ENCODE measurements around the gene WTIP. TPM values are rescaled to one million over a fixed set of nuclear protein-coding genes. Genes with fewer than 3 reads are reported as not detected.

Gene WTIP
- total and polyA plus RNA-seq, 10 donors, result 0.78 to 14.1 (median 7.9) TPM

DNA sequence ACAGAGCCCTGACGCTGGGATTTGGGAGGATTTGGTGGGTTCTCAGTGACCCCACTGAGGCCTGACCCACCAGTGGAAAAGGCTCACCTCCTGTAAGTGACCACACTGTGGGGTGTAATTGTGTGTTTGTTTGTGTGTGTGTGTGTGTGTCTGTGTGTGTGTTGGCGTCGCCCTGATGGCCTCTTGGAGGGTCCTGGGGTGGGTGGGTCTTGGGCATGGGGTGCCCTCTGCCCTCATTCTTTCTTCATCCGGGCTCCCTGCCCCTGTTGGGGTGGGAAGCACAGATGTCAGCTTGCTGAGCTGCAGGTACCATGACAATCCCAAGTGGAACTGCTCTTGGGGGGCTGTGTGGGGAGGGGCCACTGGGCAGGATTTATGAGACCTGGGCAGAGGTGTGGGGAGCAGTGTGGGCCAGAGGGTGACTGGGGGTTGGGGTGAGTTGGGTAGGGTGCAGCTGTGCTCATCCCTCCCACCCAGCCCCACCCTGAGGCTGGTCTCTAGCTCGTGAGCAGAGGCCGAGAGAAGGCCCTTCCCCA, 22.8 kb downstream of the WTIP start:
- H3K36me3 ChIP-seq, result no peaks in the 10 kb centered on the region
- intact Hi-C loops (cut with DNase I; ENCODE audit: low total_unique reads), result no loop called here
- no peak for DNase-seq
- H3K27ac ChIP-seq, result no peak overlapping the region
- H3K4me3 ChIP-seq, result no peak overlapping the region
- TF ChIP-seq, protein P1, sequence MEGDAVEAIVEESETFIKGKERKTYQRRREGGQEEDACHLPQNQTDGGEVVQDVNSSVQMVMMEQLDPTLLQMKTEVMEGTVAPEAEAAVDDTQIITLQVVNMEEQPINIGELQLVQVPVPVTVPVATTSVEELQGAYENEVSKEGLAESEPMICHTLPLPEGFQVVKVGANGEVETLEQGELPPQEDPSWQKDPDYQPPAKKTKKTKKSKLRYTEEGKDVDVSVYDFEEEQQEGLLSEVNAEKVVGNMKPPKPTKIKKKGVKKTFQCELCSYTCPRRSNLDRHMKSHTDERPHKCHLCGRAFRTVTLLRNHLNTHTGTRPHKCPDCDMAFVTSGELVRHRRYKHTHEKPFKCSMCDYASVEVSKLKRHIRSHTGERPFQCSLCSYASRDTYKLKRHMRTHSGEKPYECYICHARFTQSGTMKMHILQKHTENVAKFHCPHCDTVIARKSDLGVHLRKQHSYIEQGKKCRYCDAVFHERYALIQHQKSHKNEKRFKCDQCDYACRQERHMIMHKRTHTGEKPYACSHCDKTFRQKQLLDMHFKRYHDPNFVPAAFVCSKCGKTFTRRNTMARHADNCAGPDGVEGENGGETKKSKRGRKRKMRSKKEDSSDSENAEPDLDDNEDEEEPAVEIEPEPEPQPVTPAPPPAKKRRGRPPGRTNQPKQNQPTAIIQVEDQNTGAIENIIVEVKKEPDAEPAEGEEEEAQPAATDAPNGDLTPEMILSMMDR (IDR thresholded peaks at IDR 0.05 in 8 of 11, conservative IDR thresholded peaks at IDR 0.05 in 3 of 11), result no peak
- TF ChIP-seq POLR2AphosphoS5 (IDR thresholded peaks at IDR 0.05) (no peak), POLR2A (IDR thresholded peaks at IDR 0.05) (no peak)
- H3K27me3 ChIP-seq (replicated peaks in 1 of 7), result peaks cover 0 to 20% (median 5%) of the 10 kb centered on the region in 7 donors
- 70 to 78% (median 77%) methylated on average over 3 to 6 of the region's 6 CpGs for WGBS, 5 donors
- no peaks in the 10 kb centered on the region for H3K9me3 ChIP-seq
- H3K4me1 ChIP-seq, result peaks cover 0 to 18% (median 14%) of the 10 kb centered on the region in 6 donors

DNA sequence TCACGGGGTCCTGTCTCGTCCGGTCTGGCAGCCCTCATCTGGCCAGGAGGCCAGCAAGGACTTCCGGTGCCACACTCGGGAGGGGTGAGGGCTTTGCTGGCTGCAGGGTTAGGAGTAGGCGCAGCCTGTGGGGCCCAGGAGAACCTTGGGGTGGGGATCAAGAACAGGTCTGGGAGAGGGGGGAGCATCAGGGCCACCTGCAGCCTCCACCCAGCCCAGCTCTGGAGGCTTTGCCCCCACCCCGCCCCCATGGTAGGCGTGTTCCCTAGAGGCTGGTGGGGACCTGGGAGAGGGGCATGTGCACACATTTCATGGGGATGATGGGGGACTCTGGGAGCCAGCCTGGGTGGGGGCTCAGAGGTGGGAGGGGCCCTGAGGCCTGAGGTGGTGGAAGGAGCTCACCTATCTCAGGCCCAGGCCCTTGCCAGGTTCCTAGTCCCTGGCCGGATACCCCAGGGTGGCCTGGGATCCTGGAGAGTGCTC, 23.3 kb downstream of the WTIP start:
- Histone ChIP-seq H3K4me3 (no peak overlapping the region), H3K36me3 (no peaks in the 10 kb centered on the region), H3K4me1 (peaks cover 0 to 18% (median 14%) of the 10 kb centered on the region in 6 donors), H3K27me3 (replicated peaks in 1 of 7) (peaks cover 0 to 20% (median 5%) of the 10 kb centered on the region in 7 donors), H3K27ac (no peak overlapping the region), H3K9me3 (peaks cover 0 to 2% (median 0%) of the 10 kb centered on the region in 8 donors)
- no peak for TF ChIP-seq POLR2AphosphoS5 (IDR thresholded peaks at IDR 0.05)
- intact Hi-C loops (cut with DNase I; ENCODE audit: low total_unique reads), result no loop called here
- WGBS, 5 donors, result 68 to 89% (median 78%) methylated on average over 6 to 9 of the region's 9 CpGs
- DNase-seq, result no peak

DNA sequence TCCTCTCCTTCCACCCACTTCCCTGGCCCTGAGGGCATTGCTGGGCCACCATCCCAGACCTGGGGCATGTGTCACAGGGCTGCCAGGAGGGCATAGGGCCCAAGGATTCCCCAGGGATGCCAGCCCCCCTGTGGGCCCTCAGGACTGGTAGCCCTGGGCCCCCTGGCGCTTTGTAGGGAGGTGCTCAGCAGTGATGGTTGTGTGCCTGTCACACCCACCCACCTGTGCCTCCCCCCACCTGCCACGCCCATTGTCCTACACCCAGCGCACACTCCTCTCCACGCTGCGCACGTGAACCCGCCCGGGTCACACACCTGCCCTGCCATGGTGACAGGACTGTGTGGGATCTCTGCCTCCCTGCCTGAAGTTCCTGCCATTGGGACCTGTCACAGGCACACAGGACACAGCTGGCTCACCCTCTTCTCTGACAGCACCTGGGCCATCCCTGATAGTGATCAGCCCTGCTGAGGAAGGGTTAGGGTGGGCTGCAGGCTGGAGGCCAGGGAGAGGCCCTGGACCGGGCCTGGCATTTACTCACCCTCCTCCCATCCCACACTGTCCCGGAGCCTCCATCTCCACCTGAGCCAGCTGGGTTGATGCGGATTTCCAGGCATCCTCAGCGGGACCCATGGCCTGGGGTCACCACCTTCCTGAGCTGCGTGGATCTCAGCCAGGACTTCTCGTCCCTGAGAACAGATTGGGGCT, 23.9 kb downstream of the WTIP start:
- H3K4me3 ChIP-seq, result no peak overlapping the region
- TF ChIP-seq POLR2AphosphoS5 (IDR thresholded peaks at IDR 0.05) (no peak), POLR2A (IDR thresholded peaks at IDR 0.05) (no peak)
- TF ChIP-seq, protein P1 (IDR thresholded peaks at IDR 0.05 in 8 of 11, conservative IDR thresholded peaks at IDR 0.05 in 3 of 11), result no peak
- intact Hi-C loops (cut with DNase I; ENCODE audit: low total_unique reads), result no loop called here
- peaks cover 0 to 13% (median 3%) of the 10 kb centered on the region in 7 donors for H3K27me3 ChIP-seq (replicated peaks in 1 of 7)
- peaks cover 0 to 8% (median 3%) of the 10 kb centered on the region in 8 donors for H3K9me3 ChIP-seq
- H3K27ac ChIP-seq, result no peak overlapping the region
- peaks cover 0 to 14% (median 12%) of the 10 kb centered on the region in 6 donors for H3K4me1 ChIP-seq
- 71 to 92% (median 84%) methylated on average over 8 to 14 of the region's 14 CpGs for WGBS, 5 donors
- no peak for DNase-seq
- H3K36me3 ChIP-seq, result no peaks in the 10 kb centered on the region

DNA sequence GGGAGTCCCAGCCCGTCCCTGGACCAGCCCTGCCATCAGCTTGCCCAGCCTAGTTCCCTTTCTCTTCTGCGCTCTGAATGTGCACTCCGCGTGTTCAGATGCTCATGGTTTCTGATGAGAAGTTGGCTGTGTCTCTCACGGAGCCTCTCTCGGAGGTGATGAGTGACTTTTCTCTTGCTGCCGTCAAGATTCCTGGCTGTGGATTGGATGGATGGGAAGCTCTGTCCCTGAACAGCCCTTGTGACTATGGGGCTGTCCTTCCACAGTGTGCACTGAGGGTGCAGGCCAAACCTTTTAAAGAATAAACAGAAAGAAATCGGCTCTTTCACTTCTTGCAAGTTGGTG, 24.4 kb downstream of the WTIP start:
- Histone ChIP-seq H3K4me1 (peaks cover 0 to 8% (median 7%) of the 10 kb centered on the region in 6 donors), H3K9me3 (peaks cover 0 to 13% (median 8%) of the 10 kb centered on the region in 8 donors), H3K27me3 (replicated peaks in 1 of 7) (peaks cover 0 to 8% (median 0%) of the 10 kb centered on the region in 7 donors), H3K4me3 (no peak overlapping the region), H3K27ac (no peak overlapping the region), H3K36me3 (no peaks in the 10 kb centered on the region)
- WGBS, 5 donors, result 73 to 83% (median 80%) methylated on average over 8 of the region's 8 CpGs
- DNase-seq, result no peak
- intact Hi-C loops (cut with DNase I; ENCODE audit: low total_unique reads), result no loop called here
- no peak for TF ChIP-seq POLR2AphosphoS5 (IDR thresholded peaks at IDR 0.05)
- TF ChIP-seq, protein P1 (IDR thresholded peaks at IDR 0.05 in 8 of 11, conservative IDR thresholded peaks at IDR 0.05 in 3 of 11), result no peak

All from spleen (tissue), 11 donors.